ENCODE measurements around the gene PDGFC. TPM values are rescaled to one million over a fixed set of nuclear protein-coding genes. Genes with fewer than 3 reads are reported as not detected.

Gene PDGFC
- total RNA-seq, 4 donors from 2014 or later, result 28.0 to 43.9 (median 34.8) TPM

DNA sequence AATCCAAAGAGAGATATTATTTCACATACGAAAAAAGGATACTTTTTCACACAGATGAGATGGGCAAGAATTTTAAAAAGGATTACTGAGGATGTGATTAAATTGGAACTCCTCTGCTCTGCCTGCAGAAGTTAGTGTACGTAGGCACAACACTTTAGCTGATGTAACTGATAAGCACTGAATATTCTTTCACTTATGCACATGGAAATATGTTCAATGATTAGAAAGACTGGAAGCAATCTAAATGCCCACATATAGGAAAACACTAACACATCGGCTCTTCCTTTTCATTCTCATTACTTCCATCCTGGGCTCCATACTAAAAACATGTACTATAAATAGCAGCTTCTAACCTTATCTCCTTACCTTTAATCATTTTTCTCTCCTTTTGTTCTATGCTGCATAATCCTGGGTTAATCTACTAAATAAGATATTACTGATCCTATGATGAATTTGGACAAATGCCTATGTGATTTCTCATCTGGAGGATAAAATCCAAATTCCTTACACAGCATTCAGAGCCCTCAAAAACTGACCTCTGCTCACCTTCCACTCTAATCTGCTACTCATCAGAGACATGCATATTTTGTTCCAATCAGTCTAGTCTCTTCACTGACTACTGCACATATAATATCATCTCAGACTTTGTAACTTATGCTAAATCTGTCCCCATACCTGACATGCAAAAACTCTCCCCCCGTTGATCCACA, 197.8 kb downstream of the PDGFC start:
- H3K27ac ChIP-seq, result peak overlapping the region in 1 of 4 donors; percentile 16
- H3K4me1 ChIP-seq, result peaks cover 11 to 80% (median 17%) of the 10 kb centered on the region in 3 donors
- H3K4me3 ChIP-seq, result no peak overlapping the region
- WGBS, 2 donors (ENCODE audit: low coverage in 1 of 2), result 62 to 63% methylated on average over 4 of the region's 4 CpGs
- H3K36me3 ChIP-seq, result no peaks in the 10 kb centered on the region
- no peaks in the 10 kb centered on the region for H3K9me3 ChIP-seq
- H3K27me3 ChIP-seq, result no peaks in the 10 kb centered on the region
- TF ChIP-seq, protein P1, sequence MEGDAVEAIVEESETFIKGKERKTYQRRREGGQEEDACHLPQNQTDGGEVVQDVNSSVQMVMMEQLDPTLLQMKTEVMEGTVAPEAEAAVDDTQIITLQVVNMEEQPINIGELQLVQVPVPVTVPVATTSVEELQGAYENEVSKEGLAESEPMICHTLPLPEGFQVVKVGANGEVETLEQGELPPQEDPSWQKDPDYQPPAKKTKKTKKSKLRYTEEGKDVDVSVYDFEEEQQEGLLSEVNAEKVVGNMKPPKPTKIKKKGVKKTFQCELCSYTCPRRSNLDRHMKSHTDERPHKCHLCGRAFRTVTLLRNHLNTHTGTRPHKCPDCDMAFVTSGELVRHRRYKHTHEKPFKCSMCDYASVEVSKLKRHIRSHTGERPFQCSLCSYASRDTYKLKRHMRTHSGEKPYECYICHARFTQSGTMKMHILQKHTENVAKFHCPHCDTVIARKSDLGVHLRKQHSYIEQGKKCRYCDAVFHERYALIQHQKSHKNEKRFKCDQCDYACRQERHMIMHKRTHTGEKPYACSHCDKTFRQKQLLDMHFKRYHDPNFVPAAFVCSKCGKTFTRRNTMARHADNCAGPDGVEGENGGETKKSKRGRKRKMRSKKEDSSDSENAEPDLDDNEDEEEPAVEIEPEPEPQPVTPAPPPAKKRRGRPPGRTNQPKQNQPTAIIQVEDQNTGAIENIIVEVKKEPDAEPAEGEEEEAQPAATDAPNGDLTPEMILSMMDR (IDR thresholded peaks at IDR 0.05), result no peak
- no peak for TF ChIP-seq POLR2AphosphoS5 (IDR thresholded peaks at IDR 0.05)
- TF ChIP-seq POLR2A (IDR thresholded peaks at IDR 0.05), result no peak
- no peak for TF ChIP-seq EP300 (IDR thresholded peaks at IDR 0.05)
- ATAC-seq, result no peak

DNA sequence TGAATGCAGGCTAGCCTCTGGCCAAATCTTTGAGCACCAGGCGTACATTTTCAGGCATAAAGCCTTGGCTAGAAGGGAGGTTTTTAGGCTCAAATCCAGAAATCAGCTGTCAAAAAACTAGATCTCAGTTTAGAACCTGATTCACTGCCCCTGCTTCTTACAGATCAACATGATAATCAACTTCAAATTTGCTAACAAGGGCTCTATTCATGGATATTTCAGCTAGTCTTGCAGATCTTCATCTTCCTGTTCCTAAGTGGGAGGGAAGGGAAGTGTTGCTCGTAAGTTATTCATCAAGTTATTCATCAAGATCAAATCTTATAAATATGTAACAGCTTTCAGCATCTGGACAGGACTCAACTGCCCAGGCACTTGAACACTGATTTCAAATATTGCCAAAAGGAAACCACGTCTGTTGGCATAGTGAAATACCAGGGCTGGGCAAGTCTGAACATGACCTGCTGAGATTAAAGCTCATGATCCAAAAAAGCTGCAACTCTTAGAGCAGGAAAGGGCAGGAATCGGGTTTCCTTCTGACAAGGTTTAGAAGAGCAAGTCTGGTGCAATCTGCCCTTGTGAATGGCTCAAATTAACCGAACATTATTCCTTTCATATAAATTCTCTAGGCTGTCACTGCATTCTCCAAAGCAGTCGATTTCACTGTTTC, 200.3 kb downstream of the PDGFC start:
- ATAC-seq, result no peak

DNA sequence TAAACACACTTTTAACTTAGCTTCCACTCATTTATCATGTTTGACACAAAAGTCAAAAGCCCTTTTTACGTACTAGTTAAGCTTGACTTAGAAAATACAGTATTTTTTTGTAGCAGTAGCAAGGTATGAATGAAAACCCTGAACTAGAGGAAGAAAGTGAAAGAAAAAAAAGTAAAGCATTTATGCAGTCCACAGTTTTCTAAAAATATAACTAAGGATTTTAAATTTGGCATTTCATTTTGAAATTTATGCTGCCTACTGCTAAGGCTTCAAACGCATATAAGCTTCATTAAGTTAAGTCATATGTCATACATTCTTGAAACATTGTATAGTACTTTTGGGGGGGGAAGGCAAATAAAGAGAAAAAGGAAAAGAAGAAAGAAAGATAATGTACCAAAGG, 201.5 kb downstream of the PDGFC start:
- TF ChIP-seq POLR2A (IDR thresholded peaks at IDR 0.05), result no peak
- TF ChIP-seq, protein P1 (IDR thresholded peaks at IDR 0.05), result no peak
- no peak for TF ChIP-seq POLR2AphosphoS5 (IDR thresholded peaks at IDR 0.05)
- no peak for TF ChIP-seq EP300 (IDR thresholded peaks at IDR 0.05)
- Histone ChIP-seq H3K4me3 (no peak overlapping the region), H3K9me3 (no peaks in the 10 kb centered on the region), H3K36me3 (no peaks in the 10 kb centered on the region), H3K27ac (no peak overlapping the region), H3K27me3 (no peaks in the 10 kb centered on the region), H3K4me1 (peaks cover 5 to 69% (median 14%) of the 10 kb centered on the region in 3 donors)
- ATAC-seq, result no peak
- WGBS, 2 donors (ENCODE audit: low coverage in 1 of 2), result 38 to 40% methylated on average over 2 of the region's 2 CpGs

More for the DNA sequence above, 200.3 kb downstream of the PDGFC start:
- Histone ChIP-seq H3K36me3 (no peaks in the 10 kb centered on the region), H3K9me3 (no peaks in the 10 kb centered on the region), H3K27ac (peak overlapping the region; percentile 38 to 69 (median 65)), H3K27me3 (no peaks in the 10 kb centered on the region), H3K4me1 (peaks cover 5 to 79% (median 14%) of the 10 kb centered on the region in 3 donors), H3K4me3 (peak overlapping the region; percentile 28 to 32)
- TF ChIP-seq, protein P1 (IDR thresholded peaks at IDR 0.05), result no peak
- TF ChIP-seq POLR2A (IDR thresholded peaks at IDR 0.05), result no peak
- no peak for TF ChIP-seq EP300 (IDR thresholded peaks at IDR 0.05)
- TF ChIP-seq POLR2AphosphoS5 (IDR thresholded peaks at IDR 0.05), result peak; percentile 61
- WGBS, 2 donors (ENCODE audit: low coverage in 1 of 2), result 4% methylated on average over 6 of the region's 6 CpGs

DNA sequence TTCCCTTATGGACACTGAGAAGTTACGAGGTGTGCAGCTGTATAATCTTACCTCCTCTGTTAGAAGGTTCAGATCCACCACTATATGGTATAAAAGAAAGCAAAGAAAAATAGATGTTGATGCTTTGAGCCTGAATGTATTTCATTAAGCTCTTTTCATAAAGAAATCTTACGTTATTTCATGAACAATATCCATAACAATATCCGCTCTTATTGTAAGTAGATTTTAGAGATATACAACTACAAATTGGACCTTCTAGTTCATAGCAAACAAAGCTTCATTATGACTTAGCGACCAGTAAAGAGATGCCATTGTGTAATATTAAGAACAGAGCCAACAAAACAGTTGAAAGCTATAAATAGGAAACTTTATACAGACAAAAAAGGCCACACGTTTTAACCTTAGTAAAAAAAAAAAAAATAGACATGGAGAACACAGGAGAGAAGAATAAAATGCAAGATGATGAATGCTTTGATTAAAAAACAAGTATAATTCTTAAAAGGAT, 203.6 kb downstream of the PDGFC start:
- ATAC-seq, result no peak
- H3K27me3 ChIP-seq, result no peaks in the 10 kb centered on the region
- H3K9me3 ChIP-seq, result no peaks in the 10 kb centered on the region
- TF ChIP-seq EP300 (IDR thresholded peaks at IDR 0.05), result no peak
- TF ChIP-seq POLR2AphosphoS5 (IDR thresholded peaks at IDR 0.05), result no peak
- TF ChIP-seq, protein P1 (IDR thresholded peaks at IDR 0.05), result no peak
- no peak for TF ChIP-seq POLR2A (IDR thresholded peaks at IDR 0.05)
- H3K4me1 ChIP-seq, result peaks cover 5 to 69% (median 14%) of the 10 kb centered on the region in 3 donors
- H3K36me3 ChIP-seq, result peaks cover 0 to under 1% of the 10 kb centered on the region in 2 donors
- no peak overlapping the region for H3K27ac ChIP-seq
- WGBS, 2 donors (ENCODE audit: low coverage in 1 of 2), result 61 to 63% methylated on average over 5 of the region's 5 CpGs
- no peak overlapping the region for H3K4me3 ChIP-seq

Data from gastroesophageal sphincter (tissue), 4 donors.